ENCODE measurements around the gene RDH13. TPM values are rescaled to one million over a fixed set of nuclear protein-coding genes. Genes with fewer than 3 reads are reported as not detected.
"Not testable (repeated sequence)": the region's sequence is repeated elsewhere in the genome, so short reads cannot be mapped to it uniquely, and the experiment has no call there.

The RDH13 gene
- total and polyA plus RNA-seq, 10 donors, result 4.6 to 31.5 (median 17.2) TPM

GRCh38 chr19:55007537-55007936, 55.4 kb downstream of the RDH13 start:
- Histone ChIP-seq H3K27ac (peak overlapping the region in 1 of 8 donors; percentile 21), H3K9me3 (peaks cover 0 to 45% (median 17%) of the 10 kb centered on the region in 8 donors), H3K4me1 (peaks cover 0 to 21% (median 6%) of the 10 kb centered on the region in 6 donors), H3K4me3 (peak overlapping the region in 2 of 8 donors; percentile 37 to 56), H3K27me3 (replicated peaks in 1 of 7) (peaks cover 0 to 17% (median 0%) of the 10 kb centered on the region in 7 donors)
- WGBS, 5 donors, result 76 to 92% (median 85%) methylated on average over 2 to 3 of the region's 3 CpGs
- DNase-seq; intact Hi-C loops (cut with DNase I; ENCODE audit: low total_unique reads); H3K36me3 ChIP-seq: not testable (repeated sequence)

- WGBS, 5 donors, result 71 to 89% (median 84%) methylated on average over 11 of the region's 11 CpGs
- Histone ChIP-seq H3K27me3 (replicated peaks in 1 of 7) (peaks cover 0 to 24% (median 0%) of the 10 kb centered on the region in 7 donors), H3K4me3 (peak overlapping the region; percentile 2 to 56 (median 35)), H3K4me1 (peaks cover 0 to 21% (median 6%) of the 10 kb centered on the region in 6 donors), H3K27ac (peak overlapping the region in 5 of 8 donors; percentile 65 to 84 (median 81)), H3K9me3 (peaks cover 0 to 45% (median 17%) of the 10 kb centered on the region in 8 donors)
- intact Hi-C loops (cut with DNase I; ENCODE audit: low total_unique reads); H3K36me3 ChIP-seq; DNase-seq: not testable (repeated sequence)
These were observed 56.2 kb downstream of the RDH13 start for GRCh38 chr19:55006795-55007194.

DNA sequence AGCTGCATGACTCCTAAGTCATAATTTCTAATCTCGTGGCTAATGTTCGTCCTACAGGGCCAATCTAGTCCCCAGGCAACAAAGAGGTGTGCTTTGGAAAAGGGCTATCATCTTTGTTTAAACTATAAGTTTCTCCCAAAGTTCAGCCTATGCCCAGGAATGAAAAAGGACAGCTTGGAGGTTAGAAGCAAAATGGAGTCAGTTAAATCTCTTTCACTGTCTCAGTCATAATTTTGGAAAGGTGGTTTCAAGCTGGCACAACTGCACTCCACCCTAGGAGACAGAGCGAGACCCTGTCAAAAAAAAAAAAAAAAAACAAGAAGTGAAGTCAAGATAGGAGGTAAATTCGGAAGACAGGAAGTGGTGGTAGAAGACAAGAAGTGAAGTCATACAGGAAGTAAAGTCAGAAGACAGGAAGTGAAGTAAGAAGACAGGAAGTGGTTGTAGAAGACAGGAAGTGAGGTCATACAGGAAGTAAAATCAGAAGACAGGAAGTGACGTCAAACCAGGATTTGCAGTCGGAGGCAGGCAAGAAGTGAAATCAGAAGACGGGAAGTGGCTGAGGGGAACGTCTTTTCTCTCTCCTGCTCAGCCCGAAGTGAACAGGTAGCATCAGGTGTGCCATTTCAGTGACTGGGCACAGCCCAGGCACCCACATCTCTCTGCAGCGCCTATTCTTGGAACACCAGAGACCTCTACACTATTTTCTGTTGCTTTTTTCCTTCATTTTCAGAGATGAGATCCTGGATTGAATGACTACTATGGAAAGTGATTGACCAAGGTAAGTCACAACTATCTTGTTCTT, 57.1 kb downstream of the RDH13 start:
- intact Hi-C loops (cut with DNase I; ENCODE audit: low total_unique reads), result no loop called here
- DNase-seq, result no peak
- Histone ChIP-seq H3K27ac (peak overlapping the region; percentile 39 to 84 (median 72)), H3K36me3 (no peaks in the 10 kb centered on the region), H3K4me1 (peaks cover 0 to 21% (median 6%) of the 10 kb centered on the region in 6 donors), H3K9me3 (peaks cover 0 to 45% (median 17%) of the 10 kb centered on the region in 8 donors), H3K27me3 (replicated peaks in 1 of 7) (peaks cover 0 to 26% (median 0%) of the 10 kb centered on the region in 7 donors), H3K4me3 (peak overlapping the region; percentile 2 to 56 (median 35))
- TF ChIP-seq POLR2AphosphoS5 (IDR thresholded peaks at IDR 0.05), result peak; percentile 45 to 97 (median 72)
- peak in 2 of 3 donors; percentile 28 to 32 for TF ChIP-seq POLR2A (IDR thresholded peaks at IDR 0.05)
- TF ChIP-seq, protein P1, sequence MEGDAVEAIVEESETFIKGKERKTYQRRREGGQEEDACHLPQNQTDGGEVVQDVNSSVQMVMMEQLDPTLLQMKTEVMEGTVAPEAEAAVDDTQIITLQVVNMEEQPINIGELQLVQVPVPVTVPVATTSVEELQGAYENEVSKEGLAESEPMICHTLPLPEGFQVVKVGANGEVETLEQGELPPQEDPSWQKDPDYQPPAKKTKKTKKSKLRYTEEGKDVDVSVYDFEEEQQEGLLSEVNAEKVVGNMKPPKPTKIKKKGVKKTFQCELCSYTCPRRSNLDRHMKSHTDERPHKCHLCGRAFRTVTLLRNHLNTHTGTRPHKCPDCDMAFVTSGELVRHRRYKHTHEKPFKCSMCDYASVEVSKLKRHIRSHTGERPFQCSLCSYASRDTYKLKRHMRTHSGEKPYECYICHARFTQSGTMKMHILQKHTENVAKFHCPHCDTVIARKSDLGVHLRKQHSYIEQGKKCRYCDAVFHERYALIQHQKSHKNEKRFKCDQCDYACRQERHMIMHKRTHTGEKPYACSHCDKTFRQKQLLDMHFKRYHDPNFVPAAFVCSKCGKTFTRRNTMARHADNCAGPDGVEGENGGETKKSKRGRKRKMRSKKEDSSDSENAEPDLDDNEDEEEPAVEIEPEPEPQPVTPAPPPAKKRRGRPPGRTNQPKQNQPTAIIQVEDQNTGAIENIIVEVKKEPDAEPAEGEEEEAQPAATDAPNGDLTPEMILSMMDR (IDR thresholded peaks at IDR 0.05 in 8 of 11, conservative IDR thresholded peaks at IDR 0.05 in 3 of 11), result no peak
- 30 to 58% (median 39%) methylated on average over 10 of the region's 10 CpGs for WGBS, 5 donors

DNA sequence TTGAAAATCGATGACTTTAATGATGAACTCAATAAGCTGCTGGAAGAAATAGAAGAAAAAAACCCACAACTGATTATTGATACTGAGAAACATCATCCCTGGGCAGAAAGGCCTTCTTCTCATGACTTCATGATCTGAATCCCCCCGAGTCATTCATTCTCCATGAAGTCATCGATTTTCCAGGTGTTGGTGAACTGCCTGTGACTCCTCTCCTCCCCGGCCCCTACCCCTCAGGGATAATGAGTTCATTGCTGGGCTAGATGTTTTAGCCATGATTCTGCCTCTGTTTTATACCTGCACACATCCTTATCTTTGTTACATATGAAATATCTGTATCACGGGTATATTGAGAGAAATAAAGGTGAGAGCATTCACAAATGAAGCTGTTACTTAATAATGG, 62.2 kb downstream of the RDH13 start:
- no peak overlapping the region for H3K27ac ChIP-seq
- WGBS, 5 donors, result 53 to 84% (median 79%) methylated on average over 5 of the region's 5 CpGs
- TF ChIP-seq POLR2A (IDR thresholded peaks at IDR 0.05) (no peak), POLR2AphosphoS5 (IDR thresholded peaks at IDR 0.05) (no peak)
- TF ChIP-seq, protein P1 (IDR thresholded peaks at IDR 0.05 in 8 of 11, conservative IDR thresholded peaks at IDR 0.05 in 3 of 11), result no peak
- H3K36me3 ChIP-seq, result no peaks in the 10 kb centered on the region
- no peak for DNase-seq
- no peak overlapping the region for H3K4me3 ChIP-seq
- peaks cover 0 to 26% (median 0%) of the 10 kb centered on the region in 7 donors for H3K27me3 ChIP-seq (replicated peaks in 1 of 7)
- H3K4me1 ChIP-seq, result no peaks in the 10 kb centered on the region
- peaks cover 0 to 24% (median 13%) of the 10 kb centered on the region in 8 donors for H3K9me3 ChIP-seq
- intact Hi-C loops (cut with DNase I; ENCODE audit: low total_unique reads), result no loop called here

DNA sequence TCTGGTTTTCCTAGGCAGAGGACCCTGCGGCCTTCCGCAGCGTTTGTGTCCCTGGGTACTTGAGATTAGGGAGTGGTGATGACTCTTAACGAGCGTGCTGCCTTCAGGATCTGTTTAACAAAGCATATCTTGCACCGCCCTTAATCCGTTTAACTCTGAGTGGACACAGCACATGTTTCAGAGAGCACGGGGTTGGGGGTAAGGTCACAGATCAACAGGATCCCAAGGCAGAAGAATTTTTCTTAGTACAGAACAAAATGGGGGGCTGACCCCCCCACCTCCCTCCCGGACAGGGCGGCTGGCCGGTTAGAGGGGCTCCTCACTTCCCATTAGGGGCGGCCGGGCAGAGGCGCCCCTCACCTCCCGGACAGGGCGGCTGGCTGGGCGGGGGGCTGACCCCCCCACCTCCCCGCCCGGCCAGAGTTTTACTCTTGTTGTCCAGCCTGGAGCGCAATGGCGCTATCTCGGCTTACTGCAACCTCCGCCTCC, 64.2 kb downstream of the RDH13 start:
- DNase-seq; intact Hi-C loops (cut with DNase I; ENCODE audit: low total_unique reads); H3K9me3 ChIP-seq; H3K27ac ChIP-seq; H3K36me3 ChIP-seq; H3K4me1 ChIP-seq; H3K4me3 ChIP-seq: not testable (repeated sequence)
- peaks cover 0 to 18% (median 0%) of the 10 kb centered on the region in 7 donors for H3K27me3 ChIP-seq (replicated peaks in 1 of 7)
- WGBS, 5 donors, result 61 to 90% (median 83%) methylated on average over 14 to 23 of the region's 23 CpGs
